Bladder microvascular endothelial cell (primary cell): ENCODE data around the gene BET1L. TPM values are rescaled to one million over a fixed set of nuclear protein-coding genes. Genes with fewer than 3 reads are reported as not detected.

ENCODE experiments used
- total RNA-seq: library from RNA; depleted of rRNA; stranded (reverse); fragments of >200 nt; gene quantifications from 2 replicates; pipeline ENCODE4 v1.2.3, GENCODE V29; 2014

Gene BET1L, protein sequence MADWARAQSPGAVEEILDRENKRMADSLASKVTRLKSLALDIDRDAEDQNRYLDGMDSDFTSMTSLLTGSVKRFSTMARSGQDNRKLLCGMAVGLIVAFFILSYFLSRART
- total RNA-seq = 8.6 and 18.3 TPM in 2 replicates

DNA sequence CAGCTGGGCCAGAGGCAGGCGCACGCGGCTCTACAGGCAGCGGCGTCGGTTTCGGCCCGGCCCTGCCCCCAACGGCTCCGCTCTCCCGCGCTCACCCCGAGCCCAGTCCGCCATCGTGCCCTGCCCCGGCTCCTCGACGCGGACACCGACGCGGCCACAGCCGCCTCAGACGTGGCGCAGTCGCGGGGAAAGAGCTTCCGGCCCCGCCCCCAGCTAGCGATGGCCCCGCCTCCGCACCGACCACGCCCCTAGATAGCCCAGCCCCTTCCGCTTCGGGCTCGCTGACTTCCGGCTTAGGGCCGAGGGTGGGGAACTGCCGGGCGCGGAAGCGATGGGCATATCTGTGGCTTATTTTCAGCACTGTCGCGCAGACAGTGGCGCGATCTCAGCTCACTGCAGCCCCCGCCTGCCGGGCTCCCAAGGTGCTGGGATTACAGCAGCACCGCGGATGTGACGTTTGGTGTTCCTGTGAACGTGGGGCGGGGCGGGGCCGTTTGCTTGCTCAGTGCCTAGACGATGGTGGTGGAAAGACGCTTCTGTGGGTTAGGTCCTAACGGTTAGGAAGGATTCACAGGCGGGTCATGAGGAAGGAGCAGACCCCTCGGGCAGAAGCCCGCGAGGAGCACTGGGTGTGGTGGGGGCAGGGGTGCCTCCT, at the start of gene BET1L, which contains the start of gene RIC8A:
TSS of gene BET1L (minus strand) at position 192 of the 655 bp plus-strand sequence. CDS start at position 114, 78 bp downstream.
TSS of gene RIC8A (plus strand) at position 501 of the 655 bp plus-strand sequence. CDS start 1,147 bp downstream, outside the sequence.

DNA sequence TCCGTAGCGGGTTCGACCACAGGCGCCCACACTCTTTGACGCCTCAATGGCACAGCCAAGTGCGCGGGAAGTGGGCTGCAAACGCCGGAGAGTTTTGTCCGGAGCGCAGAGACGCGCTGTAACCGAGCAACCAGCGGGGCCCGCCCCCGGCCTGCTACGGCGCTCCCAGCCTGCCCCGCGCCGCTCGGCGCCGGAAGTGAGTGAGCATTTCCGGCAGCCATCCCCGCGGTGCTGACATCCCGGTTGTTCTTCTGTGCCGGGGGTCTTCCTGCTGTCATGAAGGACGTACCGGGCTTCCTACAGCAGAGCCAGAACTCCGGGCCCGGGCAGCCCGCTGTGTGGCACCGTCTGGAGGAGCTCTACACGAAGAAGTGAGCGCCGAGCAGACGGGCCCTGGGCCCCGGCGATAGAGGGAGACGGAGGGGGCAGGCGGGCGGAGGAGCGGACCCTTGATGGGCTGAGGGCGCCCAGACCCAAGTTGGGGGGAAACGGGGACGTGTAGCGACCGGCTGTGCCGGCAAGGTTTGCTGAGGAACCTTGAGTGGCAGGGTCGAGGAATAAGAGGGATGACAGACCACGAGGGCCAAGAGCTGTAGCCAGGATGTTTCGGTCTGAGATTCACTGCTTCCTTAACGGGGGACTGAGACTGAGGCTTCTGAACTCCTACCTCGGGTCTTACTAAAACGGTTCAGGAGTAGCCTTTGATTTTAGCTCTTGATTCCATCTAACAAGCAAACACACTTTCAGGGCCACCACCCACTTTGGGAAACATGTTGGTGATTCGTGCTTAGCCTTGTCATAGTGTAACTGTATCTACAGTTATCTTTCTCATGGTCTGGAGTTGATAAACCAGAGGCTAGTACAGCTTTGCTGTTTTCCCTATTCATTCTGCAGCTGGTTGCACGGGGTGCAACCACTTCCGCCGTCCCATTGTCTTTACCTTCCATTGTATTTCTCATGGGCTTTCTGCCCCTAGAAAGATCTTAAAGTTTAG, 29.9 kb upstream of the BET1L start, which contains the start of gene PSMD13:
TSS of gene PSMD13 (plus strand) at position 203 of the 994 bp plus-strand sequence. CDS start at position 277, 74 bp downstream.

DNA sequence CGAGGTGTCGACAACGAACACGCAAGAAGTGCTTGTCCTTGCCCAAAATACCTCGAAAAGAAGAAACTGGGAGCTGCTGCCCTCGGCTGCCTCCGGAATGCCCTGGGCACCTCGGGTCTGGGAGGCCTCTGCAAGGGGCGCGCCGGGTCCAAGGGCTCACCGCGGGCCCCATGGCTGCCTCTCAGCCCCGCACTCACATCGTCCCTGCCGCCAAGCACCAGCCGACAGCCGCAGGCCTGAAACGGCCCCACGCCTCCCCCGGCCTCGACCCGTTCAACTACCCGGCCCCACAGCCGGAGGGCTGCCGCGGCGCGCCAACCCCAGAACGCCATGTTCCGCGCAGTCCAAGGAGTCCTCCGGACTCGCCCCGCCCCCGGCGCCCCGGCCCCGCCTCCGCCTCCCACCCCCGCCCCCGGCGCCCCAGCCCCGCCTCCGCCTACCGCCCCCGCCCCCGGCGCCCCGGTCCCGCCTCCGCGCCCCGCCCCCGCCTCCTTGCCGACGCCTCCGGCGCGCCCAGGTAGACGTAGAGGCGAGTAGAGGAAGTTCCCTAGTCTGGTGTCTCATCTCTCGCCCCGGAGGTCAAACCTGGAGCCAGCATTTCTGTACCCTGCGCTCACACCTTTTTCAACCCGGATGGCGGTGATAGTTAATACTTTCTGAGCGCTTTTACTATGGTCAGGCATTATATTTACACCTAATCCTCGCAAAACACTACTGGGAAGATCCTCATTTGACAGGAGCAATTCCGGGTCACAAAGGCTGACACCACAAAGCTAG, 29.0 kb upstream of the BET1L start, which contains the start of gene SIRT3:
TSS of gene SIRT3 (minus strand) at position 346 of the 777 bp plus-strand sequence. CDS start at position 332, 14 bp downstream.

DNA sequence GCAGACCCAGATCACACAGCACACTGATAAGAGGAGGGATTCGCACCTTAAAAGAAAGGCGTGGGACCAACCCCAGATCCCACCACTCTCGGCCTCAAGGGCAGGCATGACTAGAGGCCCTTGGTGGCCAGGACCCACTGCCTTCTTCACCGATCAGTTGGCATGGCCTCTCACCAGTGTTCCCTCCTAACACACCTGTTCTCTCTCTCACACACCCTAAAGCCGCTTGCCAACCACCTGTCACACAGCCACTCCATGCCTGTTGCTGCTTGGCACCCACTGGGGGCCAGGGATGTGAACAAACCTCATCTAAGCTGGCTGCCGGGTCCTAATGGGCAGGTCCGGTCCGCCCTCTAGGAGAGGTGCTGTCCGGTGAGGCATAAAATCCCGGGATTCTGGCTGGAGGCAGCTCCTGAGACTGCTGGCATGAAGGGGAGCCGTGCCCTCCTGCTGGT, 14.5 kb downstream of the BET1L start, which contains the start of gene SCGB1C1:
TSS of gene SCGB1C1 (plus strand) at position 405 of the 455 bp plus-strand sequence. CDS start at position 427, 22 bp downstream.

Other genes starting within 250 kb of the BET1L start
- not detected in 2 replicates for gene SCGB1C1, start 14.3 kb downstream of the BET1L start, total RNA-seq
- 144 and 223 TPM in 2 replicates for gene RIC8A, start 309 bp upstream of the BET1L start, total RNA-seq
- gene SIRT3, start 28.9 kb upstream of the BET1L start, total RNA-seq = 5.8 and 7.9 TPM in 2 replicates
- gene PSMD13, start 29.6 kb upstream of the BET1L start, total RNA-seq = 168 and 170 TPM in 2 replicates
- gene NLRP6, start 71.0 kb upstream of the BET1L start, total RNA-seq = not detected in 2 replicates
- 9.1 and 19.9 TPM in 2 replicates for gene PGGHG, start 81.7 kb upstream of the BET1L start, total RNA-seq
- gene IFITM5, start 92.1 kb upstream of the BET1L start, total RNA-seq = not detected in 2 replicates
- gene IFITM2, start 100.4 kb upstream of the BET1L start, total RNA-seq = 82.6 and 114 TPM in 2 replicates
- gene IFITM1, start 106.6 kb upstream of the BET1L start, total RNA-seq = 4.1 and 31.7 TPM in 2 replicates
- 44.7 and 77.2 TPM in 2 replicates for gene IFITM3, start 113.5 kb upstream of the BET1L start, total RNA-seq
- 0.16 and 2.3 TPM in 2 replicates for gene B4GALNT4, start 162.1 kb upstream of the BET1L start, total RNA-seq
- gene PKP3, start 186.8 kb upstream of the BET1L start, total RNA-seq = 0.06 and 0.16 TPM in 2 replicates
- gene SIGIRR, start 207.6 kb upstream of the BET1L start, total RNA-seq = 32.1 and 42.6 TPM in 2 replicates
- 0.32 and 5.7 TPM in 2 replicates for gene ANO9, start 234.6 kb upstream of the BET1L start, total RNA-seq
- 22.2 and 37.3 TPM in 2 replicates for gene PTDSS2, start 242.9 kb upstream of the BET1L start, total RNA-seq